GM19438 (cell line): ENCODE results near the gene AARS2.

ENCODE experiments used
- ATAC-seq: cut with Tn5 transposase; IDR thresholded peaks from one replicate; pipeline ENCODE4 v1.9.1; 2021; ENCODE audit warnings: low read depth; ENCODE audit not compliant: unreplicated experiment

Gene AARS2

GRCh38 chr6:44264154-44265006 is 48.8 kb downstream of the AARS2 start:
- peak; percentile 28 for ATAC-seq

GRCh38 chr6:44263354-44264100 is 49.6 kb downstream of the AARS2 start:
- ATAC-seq = no peak

GRCh38 chr6:44262467-44263353 is 50.4 kb downstream of the AARS2 start:
- ATAC-seq = no peak

- ATAC-seq = no peak
These were observed 51.6 kb downstream of the AARS2 start for GRCh38 chr6:44261581-44261980.

GRCh38 chr6:44260451-44261297 is 52.5 kb downstream of the AARS2 start:
- ATAC-seq = no peak

- ATAC-seq = no peak
These were observed 53.1 kb downstream of the AARS2 start for GRCh38 chr6:44260011-44260410.

GRCh38 chr6:44258921-44259320 is 54.2 kb downstream of the AARS2 start:
- ATAC-seq = no peak

- ATAC-seq = no peak
These were observed 54.8 kb downstream of the AARS2 start for GRCh38 chr6:44258325-44258863.

GRCh38 chr6:44257753-44258324 is 55.3 kb downstream of the AARS2 start:
- ATAC-seq = peak; percentile 10

GRCh38 chr6:44257025-44257752 is 56.0 kb downstream of the AARS2 start, which contains the start of gene SLC35B2:
TSS of gene SLC35B2 (minus strand) at chr6:44257528. CDS start at chr6:44257410, 118 bp downstream.
- peak; percentile 43 for ATAC-seq

GRCh38 chr6:44256775-44257024 is 56.4 kb downstream of the AARS2 start:
- no peak for ATAC-seq

- no peak for ATAC-seq
These were observed 57.0 kb downstream of the AARS2 start for GRCh38 chr6:44255871-44256774.

GRCh38 chr6:44255105-44255808 is 57.9 kb downstream of the AARS2 start:
- no peak for ATAC-seq

- no peak for ATAC-seq
These were observed 58.7 kb downstream of the AARS2 start for GRCh38 chr6:44254191-44255104.

GRCh38 chr6:44253307-44254101 is 59.6 kb downstream of the AARS2 start:
- ATAC-seq = no peak
